Activated naive CD8-positive, alpha-beta T cell treated with anti-CD3 and anti-CD28 coated beads, Interleukin-2, amount 10 ng/mL, durations not matched to agents 7 days and 5 days (primary cell): ENCODE measurements around the gene THOP1. TPM values are rescaled to one million over a fixed set of nuclear protein-coding genes. Genes with fewer than 3 reads are reported as not detected.

Experiments used
- ATAC-seq: fragments of 150-1000 bp; cut with Tn5 transposase; one replicate; pipeline ENCODE4 v1.10.0; 2021; ENCODE audit warnings: low read depth, moderate library complexity
- POLR2A ChIA-PET: fragments of 350-600 bp; sonication (Branson Sonifier 250); formaldehyde crosslinking; loops from one replicate; lab custom pipeline; 2021; ENCODE audit warnings: antibody characterized with exemption; lab: Charles Lee
- DNase-seq: peaks from one replicate; pipeline ENCODE4 v3.0.0; 2021
- H3K27ac Mint-ChIP-seq: one replicate; pipeline ENCODE4 v1.8.0; 2022; ENCODE audit warnings: mild to moderate bottlenecking, mixed read lengths
- H3K27me3 Mint-ChIP-seq: one replicate; pipeline ENCODE4 v1.8.0; 2022; ENCODE audit warnings: mild to moderate bottlenecking, moderate library complexity, mixed read lengths
- H3K36me3 Mint-ChIP-seq: one replicate; pipeline ENCODE4 v1.8.0; 2021; ENCODE audit warnings: mild to moderate bottlenecking, mixed read lengths
- H3K4me1 Mint-ChIP-seq: one replicate; pipeline ENCODE4 v1.8.0; 2021; ENCODE audit warnings: mixed read lengths
- H3K4me3 Mint-ChIP-seq: one replicate; pipeline ENCODE4 v1.8.0; 2022; ENCODE audit warnings: mild to moderate bottlenecking, moderate library complexity, mixed read lengths
- H3K9me3 Mint-ChIP-seq: one replicate; pipeline ENCODE4 v1.8.0; 2021; ENCODE audit warnings: mixed read lengths
- total RNA-seq, 2 experiments: library from RNA; stranded (reverse); gene quantifications; one replicate each; pipeline ENCODE4 v1.2.3, GENCODE V29; 2021

The THOP1 gene
- total RNA-seq, 2 experiments from 2014 or later: 73.2 to 78.8 TPM

- DNase-seq (no peak), ATAC-seq (no peak)
- no peaks in the 10 kb centered on the region for H3K27me3 Mint-ChIP-seq
- H3K4me3 Mint-ChIP-seq: no peak overlapping the region
- peaks cover 8% of the 10 kb centered on the region for H3K36me3 Mint-ChIP-seq
- H3K27ac Mint-ChIP-seq: no peak overlapping the region
- no peaks in the 10 kb centered on the region for H3K9me3 Mint-ChIP-seq
- H3K4me1 Mint-ChIP-seq: peaks cover 2% of the 10 kb centered on the region
- POLR2A ChIA-PET: no interaction called here
Observed at GRCh38 chr19:2756477-2756876, 28.8 kb upstream of the THOP1 start.

GRCh38 chr19:2756921-2757881 is 28.1 kb upstream of the THOP1 start:
- peaks cover 9% of the 10 kb centered on the region for H3K36me3 Mint-ChIP-seq
- H3K27ac Mint-ChIP-seq: no peak overlapping the region
- H3K27me3 Mint-ChIP-seq: no peaks in the 10 kb centered on the region
- POLR2A ChIA-PET: no interaction called here
- no peak overlapping the region for H3K4me3 Mint-ChIP-seq
- ATAC-seq: no peak
- peaks cover 2% of the 10 kb centered on the region for H3K4me1 Mint-ChIP-seq
- DNase-seq: no peak
- no peaks in the 10 kb centered on the region for H3K9me3 Mint-ChIP-seq

GRCh38 chr19:2758601-2759313 is 26.5 kb upstream of the THOP1 start:
- no peak for ATAC-seq
- H3K27me3 Mint-ChIP-seq: no peaks in the 10 kb centered on the region
- H3K36me3 Mint-ChIP-seq: peaks cover 12% of the 10 kb centered on the region
- peaks cover 2% of the 10 kb centered on the region for H3K4me1 Mint-ChIP-seq
- H3K27ac Mint-ChIP-seq: no peak overlapping the region
- no peak overlapping the region for H3K4me3 Mint-ChIP-seq
- DNase-seq: no peak
- H3K9me3 Mint-ChIP-seq: no peaks in the 10 kb centered on the region
- POLR2A ChIA-PET: no interaction called here

- Mint-ChIP-seq H3K27me3 (no peaks in the 10 kb centered on the region), H3K36me3 (peaks cover 12% of the 10 kb centered on the region), H3K27ac (no peak overlapping the region), H3K4me3 (no peak overlapping the region), H3K4me1 (peaks cover 2% of the 10 kb centered on the region), H3K9me3 (no peaks in the 10 kb centered on the region)
- POLR2A ChIA-PET: no interaction called here
- ATAC-seq (no peak), DNase-seq (no peak)
Observed at GRCh38 chr19:2759362-2759761, 25.9 kb upstream of the THOP1 start.

GRCh38 chr19:2759965-2760364 is 25.3 kb upstream of the THOP1 start:
- Mint-ChIP-seq H3K4me1 (peaks cover 2% of the 10 kb centered on the region), H3K27ac (no peak overlapping the region), H3K27me3 (no peaks in the 10 kb centered on the region), H3K36me3 (peaks cover 12% of the 10 kb centered on the region), H3K4me3 (no peak overlapping the region), H3K9me3 (no peaks in the 10 kb centered on the region)
- DNase-seq: no peak
- POLR2A ChIA-PET: no interaction called here
- no peak for ATAC-seq

- no peaks in the 10 kb centered on the region for H3K27me3 Mint-ChIP-seq
- H3K4me1 Mint-ChIP-seq: peaks cover 2% of the 10 kb centered on the region
- ATAC-seq (no peak), DNase-seq (no peak)
- no peaks in the 10 kb centered on the region for H3K9me3 Mint-ChIP-seq
- H3K27ac Mint-ChIP-seq: no peak overlapping the region
- no peak overlapping the region for H3K4me3 Mint-ChIP-seq
- POLR2A ChIA-PET: no interaction called here
- peaks cover 14% of the 10 kb centered on the region for H3K36me3 Mint-ChIP-seq
Observed at GRCh38 chr19:2761309-2761677, 24.0 kb upstream of the THOP1 start.

GRCh38 chr19:2761876-2762782 is 23.2 kb upstream of the THOP1 start:
- Mint-ChIP-seq H3K36me3 (peaks cover 14% of the 10 kb centered on the region), H3K4me3 (no peak overlapping the region), H3K9me3 (no peaks in the 10 kb centered on the region), H3K27ac (no peak overlapping the region), H3K4me1 (peaks cover 2% of the 10 kb centered on the region), H3K27me3 (no peaks in the 10 kb centered on the region)
- POLR2A ChIA-PET: no interaction called here
- ATAC-seq (no peak), DNase-seq (no peak)

GRCh38 chr19:2762783-2763496 is 22.4 kb upstream of the THOP1 start:
- no peaks in the 10 kb centered on the region for H3K27me3 Mint-ChIP-seq
- peaks cover 14% of the 10 kb centered on the region for H3K36me3 Mint-ChIP-seq
- H3K4me1 Mint-ChIP-seq: peaks cover 2% of the 10 kb centered on the region
- POLR2A ChIA-PET: no interaction called here
- ATAC-seq: no peak
- no peak overlapping the region for H3K4me3 Mint-ChIP-seq
- no peaks in the 10 kb centered on the region for H3K9me3 Mint-ChIP-seq
- no peak overlapping the region for H3K27ac Mint-ChIP-seq
- no peak for DNase-seq

- Mint-ChIP-seq H3K9me3 (no peaks in the 10 kb centered on the region), H3K27me3 (no peaks in the 10 kb centered on the region), H3K4me3 (no peak overlapping the region), H3K4me1 (peaks cover 2% of the 10 kb centered on the region), H3K36me3 (peaks cover 12% of the 10 kb centered on the region), H3K27ac (no peak overlapping the region)
- ATAC-seq: no peak
- DNase-seq: no peak
- POLR2A ChIA-PET: no interaction called here
Observed at GRCh38 chr19:2763687-2764086, 21.6 kb upstream of the THOP1 start.

- POLR2A ChIA-PET: no interaction called here
- Mint-ChIP-seq H3K27ac (no peak overlapping the region), H3K4me3 (no peak overlapping the region), H3K36me3 (peaks cover 7% of the 10 kb centered on the region), H3K9me3 (no peaks in the 10 kb centered on the region), H3K4me1 (no peaks in the 10 kb centered on the region), H3K27me3 (no peaks in the 10 kb centered on the region)
- DNase-seq: no peak
- no peak for ATAC-seq
Observed at GRCh38 chr19:2764945-2765344, 20.4 kb upstream of the THOP1 start.

GRCh38 chr19:2765376-2765775 is 19.9 kb upstream of the THOP1 start:
- H3K27me3 Mint-ChIP-seq: no peaks in the 10 kb centered on the region
- ATAC-seq: no peak
- H3K36me3 Mint-ChIP-seq: peaks cover 6% of the 10 kb centered on the region
- no peaks in the 10 kb centered on the region for H3K4me1 Mint-ChIP-seq
- H3K27ac Mint-ChIP-seq: no peak overlapping the region
- POLR2A ChIA-PET: no interaction called here
- DNase-seq: no peak
- no peak overlapping the region for H3K4me3 Mint-ChIP-seq
- H3K9me3 Mint-ChIP-seq: no peaks in the 10 kb centered on the region

GRCh38 chr19:2766594-2767372 is 18.5 kb upstream of the THOP1 start:
- DNase-seq (no peak), ATAC-seq (no peak)
- Mint-ChIP-seq H3K27me3 (no peaks in the 10 kb centered on the region), H3K36me3 (peaks cover 6% of the 10 kb centered on the region), H3K4me3 (no peak overlapping the region), H3K27ac (no peak overlapping the region), H3K9me3 (no peaks in the 10 kb centered on the region), H3K4me1 (no peaks in the 10 kb centered on the region)
- POLR2A ChIA-PET: no interaction called here
